OCI-LY1 (cell line): Measurements from ENCODE around the gene P2RY14.

Source experiments
- CTCF ChIP-seq: fragments of 200-600 bp; sonication (generic), shearing (Covaris generic); IDR thresholded peaks from 2 replicates; pipeline ENCODE4 v1.5.1; 2017; ENCODE audit warnings: mild to moderate bottlenecking, antibody characterized with exemption, low read length, moderate library complexity, mixed read lengths
- EZH2 ChIP-seq: fragments of 200-600 bp; sonication (generic), shearing (Covaris generic); IDR thresholded peaks from 2 replicates; pipeline ENCODE4 v1.8.0; 2017; ENCODE audit warnings: borderline replicate concordance, mixed run types, mild to moderate bottlenecking, antibody characterized with exemption, low read length, moderate library complexity, mixed read lengths

- TF ChIP-seq CTCF (no peak), EZH2 (no peak)
Observed at GRCh38 chr3:151205482-151205881, 72.9 kb downstream of the P2RY14 start.
